Gastroesophageal sphincter (tissue), 3 donors: Measurements from ENCODE around the gene SPINK8.
A peak's percentile ranks its signal among the peaks of the same experiment; 100 is the strongest.
"Not testable (repeated sequence)": the region's sequence is repeated elsewhere in the genome, so short reads cannot be mapped to it uniquely, and the experiment has no call there.

Experiments
- CTCF ChIP-seq, 4 experiments: fragments of 200-600 bp in 2 of 4; fragments of 450-650 bp in 2 of 4; sonication (generic) in 1 of 4; IDR thresholded peaks; one replicate each; pipeline ENCODE4 v1.5.1; 2017 to 2019; ENCODE audit warnings: antibody characterized with exemption in 4 of 4, mild to moderate bottlenecking in 2 of 4, moderate library complexity in 2 of 4
- POLR2A ChIP-seq, 2 donors: fragments of 450-650 bp; IDR thresholded peaks; one replicate each; pipeline ENCODE4 v1.6.1; 2017; ENCODE audit warnings: antibody characterized with exemption in 2 of 2, mild to moderate bottlenecking in 2 of 2, moderate library complexity in 1 of 2
- POLR2AphosphoS5 ChIP-seq: sonication (generic); formaldehyde crosslinking; IDR thresholded peaks from one replicate; pipeline ENCODE4 v1.6.1; 2017; ENCODE audit warnings: antibody characterized with exemption

GRCh38 chr3:48337536-48337935 is 4.1 kb upstream of the SPINK8 start:
- TF ChIP-seq POLR2A, CTCF (IDR thresholded peaks at IDR 0.05): not testable (repeated sequence)
- peak; percentile 12 for TF ChIP-seq POLR2AphosphoS5
